PFSK-1 (cell line): ENCODE data around the gene DAAM1.

Source experiments
- FOXP2 ChIP-seq: optimal IDR thresholded peaks from 2 replicates; pipeline ENCODE3; 2011; ENCODE audit warnings: borderline replicate concordance, control low read depth, inconsistent platforms; ENCODE audit not compliant: insufficient read depth; ENCODE audit errors: extremely low read length, extremely low read depth
- POLR2AphosphoS5 ChIP-seq: IDR thresholded peaks from 2 replicates; pipeline ENCODE4 v1.6.1; 2012; ENCODE audit warnings: low read depth, mild to moderate bottlenecking, control low read depth, low read length, moderate library complexity
- SIN3A ChIP-seq: IDR thresholded peaks from 2 replicates; pipeline ENCODE4 v1.6.1; 2012; ENCODE audit warnings: mild to moderate bottlenecking, low read length, moderate library complexity, borderline replicate concordance; ENCODE audit not compliant: insufficient read depth
- TAF1 ChIP-seq: IDR thresholded peaks from 2 replicates; pipeline ENCODE4 v1.6.1; 2012; ENCODE audit warnings: low read length, control low read depth, borderline replicate concordance; ENCODE audit not compliant: insufficient read depth
- TF ChIP-seq, protein P1 (sequence below), 2 experiments: IDR thresholded peaks; 2 replicates each; pipeline versions ENCODE4 v1.6.1 to v1.8.0; 2011 to 2012; ENCODE audit warnings: low read depth in 2 of 2, low read length in 2 of 2, control low read depth in 1 of 2, inconsistent platforms in 1 of 2, mild to moderate bottlenecking in 1 of 2, moderate library complexity in 1 of 2; ENCODE audit not compliant: insufficient read depth in 1 of 2

The DAAM1 gene

DNA sequence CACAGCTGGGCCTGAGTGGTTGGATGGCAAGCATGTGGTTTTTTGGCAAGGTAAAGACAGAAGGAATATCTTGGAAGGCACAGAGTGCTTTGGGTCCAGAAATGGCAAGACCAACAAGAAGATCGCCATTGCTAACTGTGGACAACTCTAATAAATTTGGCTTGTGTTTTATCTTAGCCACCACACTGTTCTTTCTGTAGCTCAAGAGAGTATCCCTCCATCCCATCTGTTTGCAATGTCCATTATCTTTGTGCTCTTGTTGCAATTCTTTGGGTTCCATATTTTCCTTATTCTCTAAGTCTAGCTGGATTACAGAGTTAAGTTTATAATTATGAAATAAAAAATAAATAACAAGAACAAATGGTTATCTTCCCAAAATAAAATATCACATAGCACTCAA, 6.7 kb upstream of the DAAM1 start:
- TF ChIP-seq POLR2AphosphoS5 (no peak), TAF1 (no peak), SIN3A (no peak), FOXP2 (no peak)
- TF ChIP-seq, protein P1, sequence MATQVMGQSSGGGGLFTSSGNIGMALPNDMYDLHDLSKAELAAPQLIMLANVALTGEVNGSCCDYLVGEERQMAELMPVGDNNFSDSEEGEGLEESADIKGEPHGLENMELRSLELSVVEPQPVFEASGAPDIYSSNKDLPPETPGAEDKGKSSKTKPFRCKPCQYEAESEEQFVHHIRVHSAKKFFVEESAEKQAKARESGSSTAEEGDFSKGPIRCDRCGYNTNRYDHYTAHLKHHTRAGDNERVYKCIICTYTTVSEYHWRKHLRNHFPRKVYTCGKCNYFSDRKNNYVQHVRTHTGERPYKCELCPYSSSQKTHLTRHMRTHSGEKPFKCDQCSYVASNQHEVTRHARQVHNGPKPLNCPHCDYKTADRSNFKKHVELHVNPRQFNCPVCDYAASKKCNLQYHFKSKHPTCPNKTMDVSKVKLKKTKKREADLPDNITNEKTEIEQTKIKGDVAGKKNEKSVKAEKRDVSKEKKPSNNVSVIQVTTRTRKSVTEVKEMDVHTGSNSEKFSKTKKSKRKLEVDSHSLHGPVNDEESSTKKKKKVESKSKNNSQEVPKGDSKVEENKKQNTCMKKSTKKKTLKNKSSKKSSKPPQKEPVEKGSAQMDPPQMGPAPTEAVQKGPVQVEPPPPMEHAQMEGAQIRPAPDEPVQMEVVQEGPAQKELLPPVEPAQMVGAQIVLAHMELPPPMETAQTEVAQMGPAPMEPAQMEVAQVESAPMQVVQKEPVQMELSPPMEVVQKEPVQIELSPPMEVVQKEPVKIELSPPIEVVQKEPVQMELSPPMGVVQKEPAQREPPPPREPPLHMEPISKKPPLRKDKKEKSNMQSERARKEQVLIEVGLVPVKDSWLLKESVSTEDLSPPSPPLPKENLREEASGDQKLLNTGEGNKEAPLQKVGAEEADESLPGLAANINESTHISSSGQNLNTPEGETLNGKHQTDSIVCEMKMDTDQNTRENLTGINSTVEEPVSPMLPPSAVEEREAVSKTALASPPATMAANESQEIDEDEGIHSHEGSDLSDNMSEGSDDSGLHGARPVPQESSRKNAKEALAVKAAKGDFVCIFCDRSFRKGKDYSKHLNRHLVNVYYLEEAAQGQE (IDR thresholded peaks at IDR 0.05; ENCODE audit: insufficient read depth in 1 of 2, low read depth in 2 of 2, low read length in 2 of 2) = no peak

DNA sequence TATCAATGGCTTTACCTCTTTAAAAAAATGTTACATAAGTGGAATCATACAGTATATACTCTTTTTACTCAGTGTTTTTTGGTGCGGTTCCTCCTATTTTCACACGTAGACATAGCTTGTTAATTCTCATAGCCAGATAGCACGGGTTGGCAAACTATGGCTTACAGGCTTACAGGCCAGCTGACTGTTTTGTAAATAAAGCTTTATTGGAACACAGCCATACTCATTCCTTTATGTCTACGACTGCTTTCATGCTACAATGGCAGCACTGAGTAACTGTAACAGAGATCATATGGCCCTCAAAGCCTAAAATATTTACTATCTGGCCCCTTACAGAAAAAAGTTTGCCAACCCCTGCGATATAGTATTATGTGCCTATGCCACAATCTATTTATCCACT, 5.8 kb upstream of the DAAM1 start:
- TF ChIP-seq POLR2AphosphoS5 = no peak
- no peak for TF ChIP-seq SIN3A
- TF ChIP-seq, protein P1 (IDR thresholded peaks at IDR 0.05; ENCODE audit: insufficient read depth in 1 of 2, low read depth in 2 of 2, low read length in 2 of 2) = no peak

DNA sequence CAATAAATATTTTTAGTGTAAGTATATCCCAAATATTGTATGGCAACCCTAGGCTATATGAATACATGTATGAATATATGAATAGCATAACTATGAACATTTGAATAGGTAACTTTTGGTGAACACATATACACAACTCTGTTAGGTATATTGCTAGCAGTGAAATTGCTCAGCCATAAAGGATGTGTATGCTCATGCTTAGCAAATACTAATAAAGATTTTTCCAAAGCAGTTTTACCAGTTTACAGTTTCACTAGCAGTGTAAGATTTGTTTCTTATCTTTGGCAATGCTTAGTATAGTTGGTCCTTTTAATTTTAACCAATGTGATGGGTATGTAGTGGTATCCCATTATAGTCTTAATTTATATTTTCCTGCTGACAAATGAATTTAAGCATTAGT, 5.3 kb upstream of the DAAM1 start:
- TF ChIP-seq, protein P1 (IDR thresholded peaks at IDR 0.05; ENCODE audit: insufficient read depth in 1 of 2, low read depth in 2 of 2, low read length in 2 of 2) = no peak
- TF ChIP-seq TAF1 (no peak), FOXP2 (no peak), SIN3A (no peak), POLR2AphosphoS5 (no peak)

DNA sequence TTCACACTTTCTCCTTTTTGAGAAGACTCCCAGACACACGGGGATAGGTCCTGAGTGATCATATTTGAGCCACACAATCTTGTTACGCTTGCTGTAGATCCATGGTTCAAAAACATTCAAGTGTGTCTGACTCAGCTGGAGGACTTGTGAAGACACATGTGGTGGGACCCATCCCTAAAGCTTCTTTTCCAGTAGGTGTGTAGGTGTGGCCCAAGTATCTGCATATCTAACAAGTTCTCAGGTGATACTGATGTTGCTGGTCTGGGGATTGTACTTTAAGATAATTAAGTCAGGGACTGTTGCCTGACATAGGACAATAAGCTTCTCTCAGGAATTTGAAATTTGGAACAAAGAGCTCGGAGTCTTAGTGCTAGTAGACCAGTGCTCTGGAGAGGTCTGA, 4.1 kb upstream of the DAAM1 start:
- TF ChIP-seq SIN3A (no peak), POLR2AphosphoS5 (no peak), TAF1 (no peak), FOXP2 (no peak)
- TF ChIP-seq, protein P1 (IDR thresholded peaks at IDR 0.05; ENCODE audit: insufficient read depth in 1 of 2, low read depth in 2 of 2, low read length in 2 of 2) = no peak

DNA sequence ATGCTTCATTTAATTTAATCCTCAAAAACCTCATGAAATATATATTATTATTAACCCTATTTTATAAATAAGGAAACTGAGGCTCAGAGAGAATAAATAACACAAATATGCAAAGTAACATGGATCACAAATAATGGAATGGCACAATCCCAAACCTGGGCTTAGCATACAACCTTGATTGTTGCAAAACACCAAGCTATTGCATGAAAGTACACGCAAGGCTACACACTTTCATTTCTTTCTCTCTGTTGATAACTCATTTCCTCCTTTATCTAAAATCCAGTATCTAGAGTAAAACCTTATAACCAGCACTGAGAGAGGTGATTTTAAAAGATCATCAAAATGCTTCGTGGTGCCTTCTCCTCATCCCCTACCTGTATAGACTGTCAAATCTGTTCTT, 2.8 kb upstream of the DAAM1 start:
- TF ChIP-seq POLR2AphosphoS5 (no peak), SIN3A (no peak), FOXP2 (no peak), TAF1 (no peak)
- TF ChIP-seq, protein P1 (IDR thresholded peaks at IDR 0.05; ENCODE audit: insufficient read depth in 1 of 2, low read depth in 2 of 2, low read length in 2 of 2) = no peak
